Muscle of arm (tissue), 14 donors: ENCODE results near the gene SNRNP70. TPM values are rescaled to one million over a fixed set of nuclear protein-coding genes. Genes with fewer than 3 reads are reported as not detected.
"Not testable (repeated sequence)": the region's sequence is repeated elsewhere in the genome, so short reads cannot be mapped to it uniquely, and the experiment has no call there.

ENCODE experiments used
- DNase-seq: peaks from one replicate; pipeline ENCODE4 v3.0.0-alpha.2; 2013
- long read RNA-seq, 11 donors: transcript quantifications; one replicate each; lab custom pipeline, GENCODE V29; 2026
- polyA plus RNA-seq, 12 donors: library from polyadenylated mRNA; unstranded; fragments of 120-200 nt; gene quantifications; one replicate each; pipeline ENCODE4 v1.2.1, GENCODE V29; 2013; ENCODE audit not compliant: insufficient read length in 12 of 12

Gene SNRNP70
- 100 to 1,000 TPM; 167 to 329 (median 191) TPM for polyA plus RNA-seq
- long read RNA-seq, donor 1, transcript SNRNP70-203 (3 exons, 3,221 nt), result minor isoform, 9 of 166 reads
- long read RNA-seq, donor 1, transcript SNRNP70-206 (10 exons, 1,574 nt), result major isoform, 17 of 166 reads
- long read RNA-seq, donor 1, transcript SNRNP70-201 (10 exons, 1,603 nt), result minor isoform, 6 of 166 reads
- long read RNA-seq, donor 1, partial matches to known transcripts, result 131 of 166 reads
- long read RNA-seq, donor 1, other reads (novel, unspliced or antisense), result 0 of 166 reads
- long read RNA-seq, donor 2, transcript SNRNP70-206 (10 exons, 1,574 nt), result major isoform, 9 of 40 reads
- long read RNA-seq, donor 2, partial matches to known transcripts, result 19 of 40 reads
- long read RNA-seq, donor 2, other reads (novel, unspliced or antisense), result 0 of 40 reads
- long read RNA-seq, donor 3, partial matches to known transcripts, result 26 of 36 reads
- long read RNA-seq, donor 3, other reads (novel, unspliced or antisense), result 0 of 36 reads
- long read RNA-seq, donor 4, partial matches to known transcripts, result 41 of 44 reads
- long read RNA-seq, donor 4, other reads (novel, unspliced or antisense), result 0 of 44 reads
- long read RNA-seq, donor 5, transcript SNRNP70-201 (10 exons, 1,603 nt), result minor isoform, 5 of 88 reads
- long read RNA-seq, donor 5, transcript SNRNP70-209 (11 exons, 1,757 nt), result minor isoform, 5 of 88 reads
- long read RNA-seq, donor 5, transcript SNRNP70-203 (3 exons, 3,221 nt), result major isoform, 13 of 88 reads
- long read RNA-seq, donor 5, partial matches to known transcripts, result 57 of 88 reads
- long read RNA-seq, donor 5, other reads (novel, unspliced or antisense), result 0 of 88 reads
- long read RNA-seq, donor 6, transcript SNRNP70-206 (10 exons, 1,574 nt), result major isoform, 10 of 45 reads
- long read RNA-seq, donor 6, transcript SNRNP70-201 (10 exons, 1,603 nt), result minor isoform, 5 of 45 reads
- long read RNA-seq, donor 6, partial matches to known transcripts, result 25 of 45 reads
- long read RNA-seq, donor 6, other reads (novel, unspliced or antisense), result 0 of 45 reads
- long read RNA-seq, donor 7, partial matches to known transcripts, result 28 of 41 reads
- long read RNA-seq, donor 7, other reads (novel, unspliced or antisense), result 0 of 41 reads
- long read RNA-seq, donor 8, transcript SNRNP70-206 (10 exons, 1,574 nt), result minor isoform, 8 of 73 reads
- long read RNA-seq, donor 8, transcript SNRNP70-203 (3 exons, 3,221 nt), result major isoform, 10 of 73 reads
- long read RNA-seq, donor 8, partial matches to known transcripts, result 47 of 73 reads
- long read RNA-seq, donor 8, other reads (novel, unspliced or antisense), result 0 of 73 reads
- long read RNA-seq, donor 9, transcript SNRNP70-201 (10 exons, 1,603 nt), result minor isoform, 7 of 34 reads
- long read RNA-seq, donor 9, transcript SNRNP70-206 (10 exons, 1,574 nt), result major isoform, 9 of 34 reads
- long read RNA-seq, donor 9, partial matches to known transcripts, result 15 of 34 reads
- long read RNA-seq, donor 9, other reads (novel, unspliced or antisense), result 0 of 34 reads
- long read RNA-seq, donor 10, transcript SNRNP70-201 (10 exons, 1,603 nt), result minor isoform, 9 of 57 reads
- long read RNA-seq, donor 10, transcript SNRNP70-203 (3 exons, 3,221 nt), result minor isoform, 7 of 57 reads
- long read RNA-seq, donor 10, transcript SNRNP70-206 (10 exons, 1,574 nt), result major isoform, 16 of 57 reads
- long read RNA-seq, donor 10, partial matches to known transcripts, result 19 of 57 reads
- long read RNA-seq, donor 10, other reads (novel, unspliced or antisense), result 0 of 57 reads
- long read RNA-seq, donor 11, transcript SNRNP70-203 (3 exons, 3,221 nt), result minor isoform, 5 of 67 reads
- long read RNA-seq, donor 11, transcript SNRNP70-201 (10 exons, 1,603 nt), result major isoform, 7 of 67 reads
- long read RNA-seq, donor 11, partial matches to known transcripts, result 50 of 67 reads
- long read RNA-seq, donor 11, other reads (novel, unspliced or antisense), result 0 of 67 reads

- peak; percentile 100 for DNase-seq
These were observed at the start of gene SNRNP70 for GRCh38 chr19:49085020-49085867. Gene SNRNP70, plus strand, starts transcription at chr19:49085451. Its CDS starts 964 bp downstream, at chr19:49086415.

GRCh38 chr19:49036815-49037214, 48.4 kb upstream of the SNRNP70 start, which contains the start of gene CGB1:
Gene CGB1, minus strand, starts transcription at chr19:49036895. Its CDS starts 184 bp downstream, at chr19:49036711.
- not testable (repeated sequence) for DNase-seq

GRCh38 chr19:49038111-49038510, 47.1 kb upstream of the SNRNP70 start:
- DNase-seq, result not testable (repeated sequence)

GRCh38 chr19:49038557-49039276, 46.5 kb upstream of the SNRNP70 start:
- DNase-seq, result not testable (repeated sequence)

GRCh38 chr19:49039736-49040135, 45.5 kb upstream of the SNRNP70 start:
- DNase-seq, result not testable (repeated sequence)

- DNase-seq, result no peak
These were observed 43.1 kb upstream of the SNRNP70 start for GRCh38 chr19:49042177-49042576.

- DNase-seq, result not testable (repeated sequence)
These were observed 42.6 kb upstream of the SNRNP70 start for GRCh38 chr19:49042666-49043065.

GRCh38 chr19:49043548-49043947, 41.7 kb upstream of the SNRNP70 start, which contains the start of gene CGB5:
Gene CGB5, plus strand, starts transcription at chr19:49043848. Its CDS starts 362 bp downstream, at chr19:49044210.
- DNase-seq, result not testable (repeated sequence)

GRCh38 chr19:49049011-49049410, 36.2 kb upstream of the SNRNP70 start, which contains the start of gene CGB8:
Gene CGB8, minus strand, starts transcription at chr19:49049111. Its CDS starts 372 bp downstream, at chr19:49048739.
- not testable (repeated sequence) for DNase-seq

- not testable (repeated sequence) for DNase-seq
These were observed 35.4 kb upstream of the SNRNP70 start for GRCh38 chr19:49049834-49050233.

- DNase-seq, result not testable (repeated sequence)
These were observed 34.7 kb upstream of the SNRNP70 start for GRCh38 chr19:49050376-49051033.

GRCh38 chr19:49056101-49056901, 28.9 kb upstream of the SNRNP70 start:
- DNase-seq, result peak; percentile 35

GRCh38 chr19:49056902-49057596, 28.2 kb upstream of the SNRNP70 start:
- not testable (repeated sequence) for DNase-seq

- no peak for DNase-seq
These were observed 27.5 kb upstream of the SNRNP70 start, which contains the start of gene CGB7 for GRCh38 chr19:49057636-49058234. Gene CGB7, minus strand, starts transcription at chr19:49057749. Its CDS starts 2,374 bp downstream, at chr19:49055375.

- no peak for DNase-seq
These were observed 26.7 kb upstream of the SNRNP70 start for GRCh38 chr19:49058562-49058961.
